HG03095 (cell line): ENCODE measurements around the gene CCT3.
"Not testable (repeated sequence)": the region's sequence is repeated elsewhere in the genome, so short reads cannot be mapped to it uniquely, and the experiment has no call there.

Experiments used
- ATAC-seq: cut with Tn5 transposase; IDR thresholded peaks from one replicate; pipeline ENCODE4 v1.9.1; 2021; ENCODE audit warnings: moderate library complexity; ENCODE audit not compliant: unreplicated experiment

Gene CCT3

GRCh38 chr1:156338180-156338976 is at the start of gene CCT3, which contains the start of gene TSACC:
Gene CCT3 (minus strand): TSS chr1:156338292. CDS start chr1:156338184, 108 bp downstream.
Gene TSACC (plus strand): TSS chr1:156338526. CDS start chr1:156339758, 1,232 bp downstream.
- peak; percentile 81 for ATAC-seq

- no peak for ATAC-seq
Measured at GRCh38 chr1:156387870-156388173, 49.7 kb upstream of the CCT3 start.

GRCh38 chr1:156386949-156387869 is 49.1 kb upstream of the CCT3 start:
- ATAC-seq, result no peak

GRCh38 chr1:156386134-156386901 is 48.2 kb upstream of the CCT3 start:
- no peak for ATAC-seq

- no peak for ATAC-seq
Measured at GRCh38 chr1:156385534-156386031, 47.5 kb upstream of the CCT3 start.

GRCh38 chr1:156384658-156385057 is 46.6 kb upstream of the CCT3 start:
- no peak for ATAC-seq

- ATAC-seq, result no peak
Measured at GRCh38 chr1:156384007-156384406, 45.9 kb upstream of the CCT3 start.

- no peak for ATAC-seq
Measured at GRCh38 chr1:156383023-156383422, 44.9 kb upstream of the CCT3 start.

- ATAC-seq, result no peak
Measured at GRCh38 chr1:156382561-156382960, 44.5 kb upstream of the CCT3 start.

GRCh38 chr1:156379420-156380165 is 41.5 kb upstream of the CCT3 start:
- no peak for ATAC-seq

GRCh38 chr1:156378557-156378956 is 40.5 kb upstream of the CCT3 start:
- ATAC-seq, result no peak

GRCh38 chr1:156376958-156377919 is 39.1 kb upstream of the CCT3 start:
- ATAC-seq, result no peak

GRCh38 chr1:156376146-156376545 is 38.1 kb upstream of the CCT3 start:
- ATAC-seq, result no peak

- no peak for ATAC-seq
Measured at GRCh38 chr1:156373546-156373945, 35.5 kb upstream of the CCT3 start.

GRCh38 chr1:156372876-156373275 is 34.8 kb upstream of the CCT3 start:
- no peak for ATAC-seq

- ATAC-seq, result no peak
Measured at GRCh38 chr1:156372265-156372586, 34.1 kb upstream of the CCT3 start.

GRCh38 chr1:156371553-156372264 is 33.6 kb upstream of the CCT3 start:
- ATAC-seq, result no peak

GRCh38 chr1:156369685-156370286 is 31.7 kb upstream of the CCT3 start:
- not testable (repeated sequence) for ATAC-seq
